Endothelial cell of umbilical vein (primary cell): ENCODE measurements around the gene CCL4. TPM values are rescaled to one million over a fixed set of nuclear protein-coding genes. Genes with fewer than 3 reads are reported as not detected.

Experiments
- BruUV-seq: library from RNA; stranded (reverse); fragments of 400-500 nt; replicated peaks from 2 replicates; lab custom pipeline; 2021; lab: Mats Ljungman, UMichigan
- CTCF ChIA-PET: fragments of 300-600, 350-600 bp; sonication (Branson Sonifier 250); formaldehyde crosslinking; loops from one replicate; lab custom pipeline; 2021; ENCODE audit warnings: antibody characterized with exemption, inconsistent platforms; lab: Charles Lee
- POLR2A ChIA-PET: fragments of 300-600, 350-600 bp; sonication (Branson Sonifier 250); formaldehyde crosslinking; loops from one replicate; lab custom pipeline; 2021; ENCODE audit warnings: antibody characterized with exemption, inconsistent platforms; lab: Charles Lee
- DNase-seq: peaks from one replicate; pipeline ENCODE4 v3.0.0-alpha.2; 2011; ENCODE audit warnings: low read depth, low spot score
- FAIRE-seq: peaks from 2 replicates; lab custom pipeline; 2011; peaks lifted over from hg19 to GRCh38; lab: Jason Lieb, UNC
- H2AFZ ChIP-seq: 2 replicates; pipeline ENCODE4 v1.6.0; 2012; ENCODE audit warnings: low read depth, low read length, control low read depth, inconsistent platforms
- H3K27ac ChIP-seq: 2 replicates; pipeline ENCODE4 v1.5.1; 2011; ENCODE audit warnings: low read depth, mild to moderate bottlenecking, control low read depth, low read length, moderate library complexity; ENCODE audit not compliant: insufficient read depth
- H3K27me3 ChIP-seq, 2 experiments: 2 replicates each; pipeline versions ENCODE4 v1.6.0 to v1.6.1; 2011; ENCODE audit warnings: low read length in 2 of 2, mixed read lengths in 1 of 2; ENCODE audit not compliant: control insufficient read depth in 2 of 2, insufficient read depth in 2 of 2
- H3K36me3 ChIP-seq, 2 experiments: 2 replicates in 1 of 2; 3 replicates in 1 of 2; pipeline ENCODE4 v1.5.1; 2011; ENCODE audit warnings: low read length in 2 of 2, mild to moderate bottlenecking in 1 of 2, moderate library complexity in 1 of 2; ENCODE audit not compliant: control insufficient read depth in 2 of 2, insufficient read depth in 2 of 2; ENCODE audit errors: extremely low read depth in 1 of 2
- H3K4me1 ChIP-seq: 3 replicates; pipeline ENCODE4 v1.5.1; 2011; ENCODE audit warnings: mild to moderate bottlenecking, low read length; ENCODE audit not compliant: control insufficient read depth, insufficient read depth; ENCODE audit errors: extremely low read depth
- H3K4me2 ChIP-seq: 2 replicates; pipeline ENCODE4 v1.6.1; 2011; ENCODE audit warnings: low read length, control low read depth, mixed read lengths; ENCODE audit not compliant: insufficient read depth
- H3K4me3 ChIP-seq, 3 experiments: fragments of 200-600 bp in 1 of 3; sonication (generic), shearing (Covaris generic) in 1 of 3; replicated peaks in 1 of 3; 2 replicates each; pipeline ENCODE4 v1.5.1; 2011 to 2016; ENCODE audit warnings: control low read depth in 3 of 3, low read length in 3 of 3, mild to moderate bottlenecking in 2 of 3, inconsistent platforms in 1 of 3, low read depth in 1 of 3, moderate library complexity in 1 of 3; ENCODE audit not compliant: insufficient read depth in 1 of 3
- H3K79me2 ChIP-seq: 2 replicates; pipeline ENCODE4 v1.6.0; 2012; ENCODE audit warnings: low read length, inconsistent platforms; ENCODE audit not compliant: control insufficient read depth, insufficient read depth
- H3K9ac ChIP-seq: replicated peaks from 2 replicates; pipeline ENCODE3; 2011; ENCODE audit warnings: low read length, control low read depth; ENCODE audit not compliant: insufficient read depth; ENCODE audit errors: extremely low read depth
- H3K9me1 ChIP-seq: replicated peaks from 3 replicates; pipeline ENCODE4 v1.6.0; 2011; ENCODE audit warnings: mild to moderate bottlenecking, low read length; ENCODE audit not compliant: control insufficient read depth, insufficient read depth; ENCODE audit errors: extremely low read depth
- H3K9me3 ChIP-seq: replicated peaks from 2 replicates; pipeline ENCODE4 v1.5.1; 2012; ENCODE audit warnings: low read length, inconsistent platforms; ENCODE audit not compliant: control insufficient read depth, insufficient read depth
- H4K20me1 ChIP-seq: replicated peaks from 2 replicates; pipeline ENCODE3; 2011; ENCODE audit warnings: mild to moderate bottlenecking, low read length; ENCODE audit not compliant: control insufficient read depth, insufficient read depth; ENCODE audit errors: extremely low read depth
- CTCF ChIP-seq, 2 donors: IDR thresholded peaks; 1 replicate in 1 of 2; 2 replicates in 1 of 2; pipeline ENCODE4 v1.5.1; 2011; ENCODE audit warnings: low read length in 2 of 2, mild to moderate bottlenecking in 2 of 2, moderate library complexity in 2 of 2, control low read depth in 1 of 2, inconsistent platforms in 1 of 2, low read depth in 1 of 2; ENCODE audit not compliant: insufficient read depth in 1 of 2; ENCODE audit errors: extremely low read depth in 1 of 2
- EZH2 ChIP-seq: IDR thresholded peaks from 2 replicates; pipeline ENCODE4 v1.6.1; 2012; ENCODE audit warnings: borderline replicate concordance, low read depth, mild to moderate bottlenecking, moderate library complexity, low read length, inconsistent platforms; ENCODE audit not compliant: severe bottlenecking
- FOS ChIP-seq: IDR thresholded peaks from 2 replicates; pipeline ENCODE4 v1.6.1; 2011; ENCODE audit warnings: mild to moderate bottlenecking, low read length, moderate library complexity, borderline replicate concordance; ENCODE audit not compliant: insufficient read depth
- GATA2 ChIP-seq: IDR thresholded peaks from 2 replicates; pipeline ENCODE4 v1.7.0; 2011; ENCODE audit warnings: low read depth, mild to moderate bottlenecking, moderate library complexity, mixed read lengths, low read length; ENCODE audit not compliant: insufficient read length, insufficient read depth
- JUN ChIP-seq: IDR thresholded peaks from 2 replicates; pipeline ENCODE4 v1.6.1; 2011; ENCODE audit warnings: borderline replicate concordance, low read depth; ENCODE audit not compliant: insufficient read length, insufficient read depth
- MAX ChIP-seq: IDR thresholded peaks from 2 replicates; pipeline ENCODE4 v1.6.1; 2011; ENCODE audit not compliant: insufficient read depth, insufficient read length
- MYC ChIP-seq: IDR thresholded peaks from one replicate; pipeline ENCODE4 v1.6.1; 2011; ENCODE audit warnings: mild to moderate bottlenecking, low read depth, low read length
- POLR2A ChIP-seq: IDR thresholded peaks from 2 replicates; pipeline ENCODE4 v1.6.1; 2012; ENCODE audit warnings: low read depth, mild to moderate bottlenecking, control low read depth, low read length
- POLR2AphosphoS5 ChIP-seq: IDR thresholded peaks from 2 replicates; pipeline ENCODE4 v1.6.1; 2012; ENCODE audit warnings: low read depth, mild to moderate bottlenecking, control low read depth, low read length, moderate library complexity; ENCODE audit not compliant: insufficient read depth
- dilution Hi-C: fragments of 300-500 bp; cut with MboI; formaldehyde crosslinking; loops from one replicate; pipeline ENCODE4 v1.15.0; 2019; ENCODE audit warnings: low sequenced_read_pairs; ENCODE audit not compliant: extremely low pct_ligation_motif_present
- intact Hi-C: fragments of 100-400 bp; cut with micrococcal nuclease; formaldehyde crosslinking; loops from one replicate; pipeline ENCODE4 v1.10.0; 2022
- polyA plus RNA-seq, 4 experiments: library from polyadenylated mRNA; depleted of rRNA in 3 of 4; stranded (reverse) in 3 of 4; unstranded in 1 of 4; fragments of >200 nt; gene quantifications; 2 replicates each; pipeline versions ENCODE4 v1.2.1 to v1.2.3, GENCODE V29; 2011 to 2012; ENCODE audit warnings: missing spikeins in 1 of 4
- total RNA-seq: library from RNA; stranded (reverse); gene quantifications from 2 replicates; pipeline ENCODE4 v1.2.3, GENCODE V29; 2021

The CCL4 gene
- total and polyA plus RNA-seq, 2 donors (not counting 3 experiments of a cell fraction or from before 2014, with no cell fraction given) = not detected

DNA sequence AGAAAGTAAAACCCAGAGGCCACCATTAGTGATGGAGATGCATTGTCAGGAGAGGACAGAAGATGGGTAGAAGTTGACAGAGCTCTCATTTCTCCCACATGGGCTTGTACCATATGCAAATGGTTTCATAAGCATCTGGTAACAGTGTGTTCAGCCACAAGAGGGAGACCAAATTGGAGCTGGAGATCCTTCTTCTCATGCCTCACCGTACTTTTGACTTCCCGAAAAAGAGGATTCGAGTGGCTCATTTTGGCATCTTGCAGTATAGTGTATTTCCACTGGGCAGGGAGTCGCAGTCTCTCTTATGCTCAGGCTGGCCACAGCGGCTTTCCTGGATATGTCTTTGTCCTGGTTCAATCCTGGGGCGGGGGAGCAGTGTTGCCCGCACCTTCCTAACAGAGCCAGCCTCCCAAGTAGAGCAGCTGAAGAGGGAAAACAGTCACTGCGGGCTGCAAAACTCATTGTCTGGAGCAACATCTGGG lies 49.1 kb downstream of the CCL4 start:
- no peaks in the 10 kb centered on the region for H3K9me3 ChIP-seq
- no peak overlapping the region for H2AFZ ChIP-seq
- FAIRE-seq = no peak
- intact Hi-C loops (no loop called here), dilution Hi-C loops (no loop called here)
- no peak overlapping the region for H3K9ac ChIP-seq
- no TSS peak for BruUV-seq
- H3K27me3 ChIP-seq = peaks cover 5 to 8% of the 10 kb centered on the region in 2 experiments
- no peaks in the 10 kb centered on the region for H4K20me1 ChIP-seq
- no peak overlapping the region for H3K4me2 ChIP-seq
- ChIA-PET POLR2A (no interaction called here), CTCF (interaction anchor here (1.1 kb wide), 1 partner anchor 331 kb away, joined by 3 read pairs; no protein-coding TSS in a partner anchor)
- no peak for TF ChIP-seq EZH2
- TF ChIP-seq MYC = no peak
- no peak for TF ChIP-seq POLR2A
- TF ChIP-seq FOS = no peak
- no peak for TF ChIP-seq JUN
- no peak for TF ChIP-seq GATA2
- no peak for TF ChIP-seq CTCF (IDR thresholded peaks at IDR 0.05; ENCODE audit: extremely low read depth in 1 of 2, insufficient read depth in 1 of 2, low read depth in 1 of 2, low read length in 2 of 2)
- no peak for TF ChIP-seq POLR2AphosphoS5
- no peak for TF ChIP-seq MAX
- H3K36me3 ChIP-seq = no peaks in the 10 kb centered on the region
- no peaks in the 10 kb centered on the region for H3K9me1 ChIP-seq
- H3K27ac ChIP-seq = no peak overlapping the region
- no peak overlapping the region for H3K4me3 ChIP-seq
- no peak for DNase-seq
- H3K4me1 ChIP-seq = no peaks in the 10 kb centered on the region
- H3K79me2 ChIP-seq = no peaks in the 10 kb centered on the region
